T1000 (cell line): Measurements from ENCODE around the gene SHPK.
"Not testable (repeated sequence)": the region's sequence is repeated elsewhere in the genome, so short reads cannot be mapped to it uniquely, and the experiment has no call there.

ENCODE experiments used
- DNase-seq: peaks from one replicate; lab custom pipeline; 2025; ENCODE audit warnings: mixed read lengths; lab: John Stamatoyannopoulos, UW

The SHPK gene

GRCh38 chr17:3589784-3590183 lies 46.3 kb downstream of the SHPK start:
- DNase-seq: no peak

- DNase-seq: no peak
These were observed 50.2 kb downstream of the SHPK start for GRCh38 chr17:3585826-3586225.

- DNase-seq: no peak
These were observed 52.6 kb downstream of the SHPK start for GRCh38 chr17:3583456-3583855.

- DNase-seq: no peak
These were observed 53.1 kb downstream of the SHPK start for GRCh38 chr17:3582915-3583314.

- DNase-seq: not testable (repeated sequence)
These were observed 57.4 kb downstream of the SHPK start for GRCh38 chr17:3578667-3579066.

- DNase-seq: no peak
These were observed 59.1 kb downstream of the SHPK start for GRCh38 chr17:3576970-3577369.

- no peak for DNase-seq
These were observed 60.5 kb downstream of the SHPK start for GRCh38 chr17:3575511-3575910.

GRCh38 chr17:3574231-3574630 lies 61.8 kb downstream of the SHPK start:
- no peak for DNase-seq

- DNase-seq: no peak
These were observed 62.6 kb downstream of the SHPK start for GRCh38 chr17:3573246-3574100.

- no peak for DNase-seq
These were observed 63.8 kb downstream of the SHPK start for GRCh38 chr17:3572231-3572630.

GRCh38 chr17:3571043-3571900 lies 64.8 kb downstream of the SHPK start:
- DNase-seq: no peak

- no peak for DNase-seq
These were observed 66.4 kb downstream of the SHPK start for GRCh38 chr17:3569534-3570137.

- no peak for DNase-seq
These were observed 69.5 kb downstream of the SHPK start for GRCh38 chr17:3566551-3566950.

- no peak for DNase-seq
These were observed 70.9 kb downstream of the SHPK start for GRCh38 chr17:3565143-3565542.

GRCh38 chr17:3564241-3564640 lies 71.8 kb downstream of the SHPK start:
- not testable (repeated sequence) for DNase-seq

GRCh38 chr17:3559270-3559645 lies 76.8 kb downstream of the SHPK start:
- no peak for DNase-seq

GRCh38 chr17:3558603-3559269 lies 77.3 kb downstream of the SHPK start:
- DNase-seq: peak; percentile 27
